GM21528 (cell line): ENCODE results near the gene ENPP7.

ENCODE experiments used
- ATAC-seq: cut with Tn5 transposase; IDR thresholded peaks from one replicate; pipeline ENCODE4 v1.9.1; 2021; ENCODE audit warnings: mild to moderate bottlenecking, moderate library complexity; ENCODE audit not compliant: unreplicated experiment, low FRiP score

The ENPP7 gene

DNA sequence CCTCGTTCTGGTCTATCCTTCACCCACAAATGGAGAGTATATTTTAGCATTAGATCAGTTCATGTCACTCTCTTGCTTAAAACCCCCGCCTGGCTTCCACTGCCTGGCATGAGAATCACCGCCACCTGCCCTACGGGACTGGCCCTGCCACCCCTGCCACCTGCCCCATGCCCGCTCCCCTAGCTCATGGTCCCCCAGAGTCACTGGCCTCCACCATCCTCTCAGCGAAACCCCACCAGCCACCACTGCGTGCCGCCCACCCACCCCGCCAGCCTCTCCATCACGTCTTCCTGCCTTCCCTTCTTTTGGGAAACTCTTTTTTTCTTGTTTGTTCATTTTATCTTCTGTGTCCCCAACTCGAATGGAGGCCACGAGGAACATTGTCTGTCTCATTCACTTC lies 982 bp upstream of the ENPP7 start:
- no peak for ATAC-seq

DNA sequence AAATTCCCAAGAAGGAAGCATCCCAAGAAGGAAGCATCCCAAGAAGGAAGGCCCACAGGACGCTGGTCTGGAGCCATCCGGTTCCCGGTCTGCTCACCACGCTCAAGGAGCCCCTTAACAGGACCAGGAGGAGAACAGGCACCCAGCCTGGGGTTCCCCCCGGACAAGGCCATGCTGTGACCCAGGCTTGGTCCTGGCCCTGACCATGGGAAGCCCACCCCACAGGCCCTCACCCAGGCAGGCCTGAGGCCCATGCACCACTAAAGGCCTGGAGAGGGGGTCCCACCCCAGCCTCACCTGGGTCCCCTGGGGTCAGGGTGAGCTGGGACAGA lies 340 bp upstream of the ENPP7 start:
- no peak for ATAC-seq

DNA sequence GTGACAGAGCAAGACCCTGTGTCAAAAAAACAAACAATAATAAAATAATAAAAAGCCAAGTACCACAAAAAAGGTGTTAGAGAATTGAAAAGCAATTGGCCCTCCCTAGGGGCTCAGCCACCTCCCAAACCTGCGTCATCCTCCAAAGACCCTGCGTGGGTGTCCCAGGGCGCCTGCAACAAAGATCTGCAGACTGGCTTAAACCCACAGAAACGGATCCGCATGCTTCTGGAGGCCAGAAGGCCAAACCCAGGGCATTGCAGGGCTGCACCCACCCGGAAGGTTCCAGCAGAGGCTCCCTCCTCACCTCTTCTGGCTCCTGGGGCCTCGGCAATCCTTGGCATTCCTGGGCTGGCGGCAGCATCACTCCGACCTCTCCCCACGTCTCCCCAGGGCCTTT lies 1.5 kb downstream of the ENPP7 start:
- no peak for ATAC-seq

DNA sequence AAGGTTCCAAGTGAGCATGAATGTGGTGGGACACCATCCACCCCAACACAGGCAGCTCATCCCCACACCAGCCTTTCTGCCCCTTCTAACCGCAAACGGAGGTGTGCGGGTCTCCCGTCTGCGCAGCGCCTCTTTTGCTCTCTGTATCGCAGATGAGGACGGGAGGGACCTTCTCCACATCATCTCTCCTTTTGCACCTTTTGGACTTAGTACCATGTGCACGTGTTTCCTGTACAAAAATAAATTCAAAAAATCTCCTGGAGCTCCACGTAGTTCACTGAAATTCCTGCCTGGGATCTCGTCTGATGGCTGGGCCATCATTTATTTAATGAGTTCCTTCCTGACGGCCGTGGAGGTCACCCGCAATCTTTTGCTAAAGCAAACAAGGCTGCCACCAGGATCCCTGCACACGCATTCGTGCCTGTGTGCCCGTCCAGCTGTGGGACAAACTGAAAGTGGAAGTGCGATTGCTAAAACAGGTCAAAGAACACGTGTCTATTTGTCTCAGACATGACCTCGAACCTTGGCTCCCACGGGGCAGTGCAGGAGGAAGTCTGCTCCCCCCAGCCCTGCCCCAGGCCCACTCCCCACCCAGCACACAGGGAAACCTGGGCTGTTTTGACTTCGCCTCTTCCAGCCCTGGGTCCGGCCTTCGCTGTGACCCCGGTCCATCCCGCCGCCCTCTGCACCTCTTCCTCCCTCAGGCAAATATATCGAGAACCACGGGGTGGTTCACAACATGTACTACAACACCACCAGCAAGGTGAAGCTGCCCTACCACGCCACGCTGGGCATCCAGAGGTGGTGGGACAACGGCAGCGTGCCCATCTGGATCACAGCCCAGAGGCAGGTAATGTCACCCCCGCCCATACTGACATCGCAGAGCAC lies 2.3 kb downstream of the ENPP7 start:
- no peak for ATAC-seq

DNA sequence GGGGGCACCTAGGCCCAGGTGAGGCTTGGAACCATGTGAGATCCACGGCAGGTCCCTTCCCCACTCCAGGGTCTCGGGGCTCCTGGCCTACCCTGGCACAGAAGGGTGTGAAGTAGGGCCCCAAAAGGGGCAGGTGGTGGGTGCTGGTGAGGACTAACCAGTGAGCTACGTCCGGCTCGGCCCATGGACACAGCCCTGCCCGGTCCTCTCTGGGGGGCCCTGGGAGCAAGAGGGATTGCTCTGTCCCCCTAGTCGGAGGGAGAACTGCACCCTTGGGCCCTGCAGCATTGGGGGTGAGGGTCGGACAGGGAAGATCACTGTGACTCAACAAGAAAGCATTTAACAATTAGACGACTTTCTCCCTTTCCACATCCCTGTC lies 2.9 kb downstream of the ENPP7 start:
- ATAC-seq: no peak

DNA sequence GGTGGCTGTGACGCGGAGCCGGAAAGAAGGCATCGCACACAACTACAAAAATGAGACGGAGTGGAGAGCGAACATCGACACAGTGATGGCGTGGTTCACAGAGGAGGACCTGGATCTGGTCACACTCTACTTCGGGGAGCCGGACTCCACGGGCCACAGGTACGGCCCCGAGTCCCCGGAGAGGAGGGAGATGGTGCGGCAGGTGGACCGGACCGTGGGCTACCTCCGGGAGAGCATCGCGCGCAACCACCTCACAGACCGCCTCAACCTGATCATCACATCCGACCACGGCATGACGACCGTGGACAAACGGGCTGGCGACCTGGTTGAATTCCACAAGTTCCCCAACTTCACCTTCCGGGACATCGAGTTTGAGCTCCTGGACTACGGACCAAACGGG lies 4.4 kb downstream of the ENPP7 start:
- ATAC-seq: no peak

DNA sequence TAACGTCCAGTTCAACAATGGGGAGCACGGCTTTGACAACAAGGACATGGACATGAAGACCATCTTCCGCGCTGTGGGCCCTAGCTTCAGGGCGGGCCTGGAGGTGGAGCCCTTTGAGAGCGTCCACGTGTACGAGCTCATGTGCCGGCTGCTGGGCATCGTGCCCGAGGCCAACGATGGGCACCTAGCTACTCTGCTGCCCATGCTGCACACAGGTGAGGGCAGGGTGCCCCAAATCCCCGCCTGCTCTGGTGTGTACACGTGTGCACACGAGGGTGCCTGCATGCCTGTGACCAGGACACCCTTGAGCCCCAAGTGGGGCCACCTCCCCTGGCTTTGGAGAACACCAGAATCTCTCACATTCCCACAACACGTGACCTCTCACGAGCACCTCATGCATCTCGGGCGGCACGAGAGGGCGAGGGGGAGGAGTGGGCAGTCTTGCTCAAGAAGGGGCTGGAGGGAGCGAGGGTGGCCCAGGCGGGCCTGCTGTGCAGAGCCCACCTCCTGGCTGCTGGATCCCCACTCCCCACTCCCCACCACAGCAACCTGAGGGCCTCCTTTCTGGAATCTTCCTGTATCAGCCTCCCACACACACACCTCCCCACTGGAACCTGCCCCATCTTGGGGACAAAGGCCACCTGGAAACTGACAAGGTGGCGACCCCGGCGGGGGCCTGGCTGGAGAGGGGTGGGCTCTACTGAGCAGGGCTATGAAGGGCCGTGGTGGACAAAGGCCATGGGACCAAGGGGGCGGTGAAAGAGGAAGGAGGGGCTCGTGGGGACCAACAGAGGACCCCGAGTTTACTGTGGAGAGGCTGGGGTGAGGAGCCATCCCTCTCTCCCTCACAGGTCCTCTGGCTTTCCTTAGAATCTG lies 6.5 kb downstream of the ENPP7 start:
- ATAC-seq: no peak

DNA sequence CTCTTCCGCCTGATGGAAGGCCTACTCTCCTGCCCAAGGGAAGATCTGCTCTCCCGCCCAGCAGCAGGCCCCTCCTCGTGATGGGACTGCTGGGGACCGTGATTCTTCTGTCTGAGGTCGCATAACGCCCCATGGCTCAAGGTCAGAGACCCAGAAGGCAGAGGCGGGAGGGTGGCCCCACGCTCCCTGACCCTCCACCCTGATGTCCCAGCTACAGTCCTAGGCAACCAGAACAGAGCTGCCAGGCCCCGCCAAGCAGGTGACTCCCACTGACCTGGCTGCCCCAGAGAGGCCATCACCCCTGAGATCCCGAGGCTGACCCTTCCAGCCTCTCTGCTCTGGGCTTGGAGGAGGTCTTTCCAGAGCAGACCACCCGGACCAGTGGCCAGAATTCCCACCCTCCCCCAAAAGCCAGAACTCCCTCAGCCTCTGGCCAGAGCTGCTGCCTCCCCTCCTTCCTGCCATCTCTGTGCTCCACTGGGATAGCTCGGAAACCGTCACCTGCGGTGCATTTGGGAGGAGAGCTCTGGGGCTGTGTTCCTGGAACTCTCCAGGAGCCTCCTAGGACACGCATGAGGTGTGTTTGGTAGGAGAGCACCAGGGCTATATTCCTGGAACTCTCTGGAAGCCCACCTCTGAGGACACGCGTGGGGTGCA lies 7.3 kb downstream of the ENPP7 start:
- no peak for ATAC-seq

DNA sequence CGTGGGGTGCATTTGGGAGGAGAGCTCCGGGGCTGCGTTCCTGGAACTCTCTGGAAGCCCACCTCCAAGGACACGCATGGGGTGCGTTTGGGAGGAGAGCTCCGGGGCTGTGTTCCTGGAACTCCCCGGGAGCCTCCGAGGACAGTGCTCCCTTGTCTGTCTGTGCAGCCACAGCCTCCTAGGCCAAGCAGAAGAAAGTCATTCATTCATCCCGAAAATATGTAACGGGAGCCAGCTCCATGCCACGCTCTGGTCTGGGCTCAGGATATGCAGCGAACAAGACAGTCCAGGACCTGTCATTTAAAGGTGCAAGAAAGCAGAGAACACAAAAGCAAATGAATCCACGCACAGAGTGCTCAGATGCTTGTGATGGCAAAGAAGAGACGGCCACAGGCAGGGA lies 7.9 kb downstream of the ENPP7 start:
- no peak for ATAC-seq

DNA sequence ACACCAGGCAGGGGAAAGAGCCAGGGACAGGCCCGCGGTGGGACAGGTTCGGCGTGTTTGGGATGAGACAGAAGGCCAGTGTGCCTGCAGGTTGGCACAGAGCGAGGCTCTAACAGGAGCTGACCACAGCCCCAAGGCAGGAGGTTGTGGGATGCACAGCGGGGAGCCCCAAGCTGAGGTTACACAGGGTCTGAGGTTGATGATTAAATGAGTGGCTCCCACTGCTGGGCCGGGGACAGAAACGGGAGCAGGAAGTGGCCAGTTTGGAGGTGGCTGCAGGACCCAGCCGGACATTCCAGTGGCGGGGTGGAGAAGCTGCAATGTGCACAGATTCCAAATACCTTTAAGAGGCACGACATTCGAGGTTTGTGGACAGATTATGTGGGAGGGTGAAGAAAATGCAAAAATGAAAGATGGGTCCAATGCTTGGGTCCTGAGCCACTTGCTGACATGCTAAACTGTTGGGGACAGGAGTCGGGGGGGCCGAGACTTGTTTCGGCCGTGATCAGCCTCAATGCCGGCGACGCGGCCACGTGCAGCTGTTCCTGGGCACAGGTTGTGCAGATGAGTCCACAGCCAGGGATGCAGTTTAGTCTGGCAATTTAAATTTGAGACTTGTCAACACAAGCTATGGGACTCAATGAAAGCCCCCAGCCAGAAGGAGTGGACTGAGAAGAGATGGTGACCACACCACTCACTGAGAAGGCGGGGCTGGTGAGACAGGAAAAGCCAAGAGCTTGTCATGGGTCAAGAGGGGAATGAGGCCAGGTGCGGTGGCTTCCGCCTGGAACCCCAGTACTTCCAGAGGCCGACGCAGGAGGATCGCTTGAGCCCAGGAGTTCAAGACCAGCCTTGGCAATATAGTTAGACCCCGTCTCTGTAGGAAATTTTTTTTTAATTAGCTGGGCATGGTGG lies 8.7 kb downstream of the ENPP7 start:
- ATAC-seq: no peak

DNA sequence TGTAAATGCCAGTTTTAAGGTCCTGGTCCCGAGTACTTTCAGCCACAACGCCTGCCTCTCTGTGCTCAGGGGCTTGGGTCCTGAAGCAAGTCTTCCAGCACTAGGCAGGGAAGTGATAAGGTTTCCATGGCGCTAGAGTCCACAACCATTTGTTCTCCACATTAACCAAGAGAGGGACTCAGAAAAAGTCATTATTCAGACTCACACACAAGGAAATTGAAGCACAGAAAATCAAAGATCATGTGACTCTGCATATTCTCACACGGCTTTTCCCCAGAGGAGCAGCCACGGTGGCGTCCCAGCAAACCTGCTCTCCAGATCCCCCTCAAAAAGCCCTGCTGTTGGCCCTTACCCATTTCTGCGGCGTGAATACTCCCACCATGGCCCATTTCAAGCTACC lies 9.7 kb downstream of the ENPP7 start:
- no peak for ATAC-seq

DNA sequence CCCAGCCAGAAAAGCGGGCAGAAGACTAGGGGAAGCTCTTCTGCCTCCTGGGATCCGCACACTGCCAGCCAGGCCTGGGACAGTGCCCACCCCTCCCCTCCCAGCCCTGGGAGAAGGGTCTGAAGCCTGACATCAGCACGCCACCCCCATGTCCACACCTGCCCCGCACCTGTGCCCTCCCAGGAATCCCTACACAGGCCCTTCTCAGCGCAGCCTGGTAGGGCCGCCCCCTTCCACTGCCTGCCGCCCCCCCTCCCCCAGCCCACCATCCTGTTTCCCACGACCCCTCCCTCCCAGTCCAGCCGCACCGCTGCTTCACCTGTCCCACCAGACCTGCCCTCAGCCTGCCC lies 10.6 kb downstream of the ENPP7 start:
- ATAC-seq: no peak

DNA sequence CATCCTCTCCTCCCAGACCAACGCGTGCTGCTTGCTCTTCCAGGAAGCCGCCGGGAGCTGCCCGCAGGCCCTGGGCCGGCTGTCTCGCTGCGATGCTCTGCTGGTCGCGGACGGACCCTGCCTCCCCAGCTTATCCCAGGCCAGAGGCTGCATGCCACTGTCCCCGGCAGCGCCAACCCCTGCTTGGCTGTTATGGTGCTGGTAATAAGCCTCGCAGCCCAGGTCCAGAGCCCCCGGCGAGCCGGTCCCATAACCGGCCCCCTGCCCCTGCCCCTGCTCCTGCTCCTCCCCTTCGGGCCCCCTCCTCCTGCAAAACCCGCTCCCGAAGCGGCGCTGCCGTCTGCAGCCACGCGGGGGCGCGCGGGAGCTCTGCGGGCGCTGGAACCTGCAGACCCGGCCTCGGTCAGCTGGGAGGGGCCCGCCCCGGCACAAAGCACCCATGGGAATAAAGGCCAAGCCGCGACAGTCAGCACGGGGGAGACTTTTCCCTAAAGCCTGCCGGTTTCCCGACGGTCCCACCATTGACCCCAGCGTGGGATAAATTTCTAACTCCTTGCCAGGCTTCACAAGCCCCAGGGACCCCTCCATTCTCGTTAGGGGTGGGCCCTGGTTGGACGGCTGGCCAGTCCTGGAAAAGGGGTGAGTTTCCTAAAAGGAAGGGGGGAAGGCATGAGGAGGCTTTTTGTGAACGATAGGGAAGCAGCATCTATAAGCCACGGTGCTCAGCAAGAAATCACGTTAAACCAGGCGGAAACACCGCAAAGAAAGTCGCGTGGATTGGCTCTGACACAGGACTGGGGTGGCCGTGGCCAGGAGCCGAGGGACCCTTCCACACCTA lies 11.2 kb downstream of the ENPP7 start:
- no peak for ATAC-seq

DNA sequence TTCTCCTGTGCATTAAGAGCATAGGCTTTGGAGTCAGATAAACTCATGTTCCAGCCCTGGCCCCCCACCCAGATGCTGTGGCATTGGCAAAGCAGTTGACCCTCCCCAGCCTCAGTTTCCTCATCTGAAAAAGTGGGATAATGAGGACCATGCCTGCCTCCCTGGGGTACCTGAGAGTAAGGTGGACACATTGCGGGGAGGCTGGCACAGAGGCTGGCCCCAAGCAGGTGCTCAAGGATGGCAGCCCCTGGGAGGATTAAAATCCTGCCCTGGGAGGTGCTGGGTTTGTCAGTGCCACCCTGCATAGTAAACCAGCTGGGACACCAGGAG lies 11.8 kb downstream of the ENPP7 start:
- ATAC-seq: no peak

DNA sequence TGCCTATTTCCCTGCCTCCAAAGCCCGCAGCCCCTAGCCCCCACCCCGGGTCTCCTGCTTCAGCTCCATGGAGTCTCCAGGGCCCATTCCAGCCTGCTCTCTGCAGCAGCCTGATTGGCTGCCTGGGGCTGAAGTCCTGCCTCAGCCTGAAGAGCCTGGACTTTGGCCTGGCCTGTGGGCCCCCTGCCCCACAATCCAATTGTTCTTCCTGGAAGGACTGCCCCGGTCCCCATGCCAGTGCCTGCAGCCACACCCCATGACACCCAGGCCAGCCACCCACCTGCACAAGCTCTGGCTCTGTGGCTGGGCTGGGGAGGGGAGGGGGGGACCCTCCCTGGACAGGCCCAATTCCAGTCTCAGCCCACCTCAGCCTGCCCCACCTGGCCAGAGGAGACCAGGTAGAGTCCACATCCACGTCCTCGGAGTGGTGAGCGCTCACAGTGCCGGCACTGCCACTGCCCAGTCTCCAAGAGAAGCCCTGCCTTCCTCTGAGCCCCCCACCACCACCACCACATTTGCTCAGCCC lies 12.3 kb downstream of the ENPP7 start:
- no peak for ATAC-seq

DNA sequence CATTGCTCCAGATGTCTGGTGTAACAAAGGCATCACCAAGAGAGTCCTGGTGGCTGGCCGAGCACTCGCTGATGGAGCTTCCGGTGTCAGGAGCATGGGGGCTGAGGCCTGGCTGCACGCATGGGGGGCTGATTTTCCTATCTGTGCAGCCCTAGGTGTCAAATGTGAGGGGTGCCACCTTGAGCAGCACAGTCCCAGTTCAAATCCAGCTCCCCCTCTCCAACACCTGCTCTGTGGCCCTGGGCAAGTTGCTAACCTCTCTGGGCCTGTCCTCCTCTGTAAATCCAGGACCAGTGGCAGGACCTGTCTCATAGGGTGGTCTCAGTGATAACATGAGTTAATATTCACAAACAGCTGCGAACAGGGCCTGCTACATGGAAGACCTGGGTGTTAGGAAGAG lies 12.9 kb downstream of the ENPP7 start:
- ATAC-seq: no peak

DNA sequence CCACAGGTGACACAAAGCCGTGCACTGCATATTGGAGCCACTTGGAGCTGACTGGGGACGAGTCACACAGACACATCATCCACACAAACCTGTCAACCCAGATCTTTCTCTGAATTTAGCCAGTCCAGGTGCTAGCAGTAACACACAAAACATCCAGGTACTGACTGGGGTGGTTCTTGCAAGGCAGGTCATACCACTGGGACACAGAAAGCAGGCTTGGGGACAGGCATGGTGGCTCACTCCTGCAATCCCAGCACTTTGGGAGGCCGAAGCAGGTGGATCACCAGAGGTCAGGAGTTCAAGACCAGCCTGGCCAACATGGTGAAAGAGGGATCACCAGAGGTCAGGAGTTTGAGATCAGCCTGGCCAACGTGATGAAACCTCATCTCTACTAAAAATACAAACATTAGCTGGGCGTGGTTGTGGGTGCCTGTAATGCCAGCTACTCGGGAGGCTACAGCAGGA lies 14.9 kb downstream of the ENPP7 start:
- no peak for ATAC-seq

DNA sequence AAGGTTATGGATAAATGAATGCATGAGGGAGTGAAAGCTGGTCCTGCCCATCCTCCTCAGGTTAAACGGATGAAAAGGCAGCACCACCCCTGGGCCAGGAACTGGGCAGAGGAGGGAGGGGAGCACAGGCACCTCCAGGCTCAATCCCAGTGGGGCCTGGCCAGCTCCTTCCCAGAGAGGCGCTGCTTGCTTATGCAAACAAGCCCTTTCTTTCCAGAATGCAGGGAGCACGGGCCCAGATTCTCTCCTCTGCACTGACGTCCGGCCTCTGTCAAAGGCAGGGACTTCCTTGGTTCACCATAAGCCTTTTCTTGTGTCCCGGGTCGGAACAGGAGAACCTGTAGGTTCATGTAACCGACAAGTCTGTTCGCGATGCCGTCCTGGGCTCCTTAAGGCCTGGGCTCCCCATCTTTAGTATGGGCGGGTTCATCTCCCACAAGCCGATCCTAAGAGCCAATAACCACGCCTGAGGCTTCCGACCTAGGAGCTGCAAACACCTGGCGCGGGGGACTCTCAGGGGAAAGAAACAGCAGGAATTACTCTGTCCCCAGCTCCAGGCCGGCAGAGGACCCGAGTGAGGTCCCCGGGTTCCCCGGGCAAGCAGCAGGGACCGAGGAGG lies 16.3 kb downstream of the ENPP7 start:
- no peak for ATAC-seq
